ENCODE measurements around the gene YTHDC2.
A peak's percentile ranks its signal among the peaks of the same experiment; 100 is the strongest.

YTHDC2 gene

GRCh38 chr5:113606298-113607134 lies 93.0 kb downstream of the YTHDC2 start:
- DNase-seq: peak; percentile 1

GRCh38 chr5:113607361-113607760 lies 93.9 kb downstream of the YTHDC2 start:
- DNase-seq: no peak

GRCh38 chr5:113608113-113608596 lies 94.7 kb downstream of the YTHDC2 start:
- no peak for DNase-seq

GRCh38 chr5:113612060-113612496 lies 98.6 kb downstream of the YTHDC2 start:
- no peak for DNase-seq

GRCh38 chr5:113614191-113614590 lies 100.7 kb downstream of the YTHDC2 start:
- DNase-seq: no peak

- no peak for DNase-seq
Observed at GRCh38 chr5:113615708-113616107, 102.2 kb downstream of the YTHDC2 start.

GRCh38 chr5:113617191-113617796 lies 103.8 kb downstream of the YTHDC2 start:
- no peak for DNase-seq

GRCh38 chr5:113632996-113633395 lies 119.5 kb downstream of the YTHDC2 start:
- DNase-seq: no peak

- DNase-seq: no peak
Observed at GRCh38 chr5:113634957-113635356, 121.5 kb downstream of the YTHDC2 start.

- DNase-seq: no peak
Observed at GRCh38 chr5:113641715-113642114, 128.2 kb downstream of the YTHDC2 start.
